Natural killer cell (primary cell): Measurements from ENCODE around the gene RPP38. TPM values are rescaled to one million over a fixed set of nuclear protein-coding genes. Genes with fewer than 3 reads are reported as not detected.

Source experiments
- ATAC-seq, 3 donors: fragments of 150-1000 bp in 2 of 3; fragments of 200-7000 bp in 1 of 3; cut with Tn5 transposase; 1 replicate in 1 of 3; 2 replicates in 2 of 3; pipeline ENCODE4 v1.10.0; 2021; ENCODE audit warnings: mild to moderate bottlenecking in 2 of 3, moderate library complexity in 2 of 3
- DNase-seq, 2 donors: peaks; one replicate each; pipeline versions ENCODE4 v3.0.0 to v3.0.0-alpha.2; 2013 to 2021; ENCODE audit warnings: mixed read lengths in 1 of 2
- H3K27ac ChIP-seq: one replicate; pipeline ENCODE4 v1.5.1; 2013; ENCODE audit warnings: mild to moderate bottlenecking, low read length
- H3K27me3 ChIP-seq: one replicate; pipeline ENCODE4 v1.6.1; 2013; ENCODE audit warnings: low read length; ENCODE audit not compliant: control insufficient read depth, insufficient read depth
- H3K36me3 ChIP-seq: one replicate; pipeline ENCODE4 v1.6.1; 2013; ENCODE audit warnings: low read length; ENCODE audit not compliant: control insufficient read depth, insufficient read depth
- H3K4me1 ChIP-seq: one replicate; pipeline ENCODE4 v1.6.1; 2013; ENCODE audit warnings: low read length; ENCODE audit not compliant: control insufficient read depth, insufficient read depth
- H3K4me3 ChIP-seq: one replicate; pipeline ENCODE4 v1.5.1; 2013; ENCODE audit warnings: low read length
- H3K9me3 ChIP-seq: one replicate; pipeline ENCODE4 v1.6.1; 2013; ENCODE audit warnings: low read length; ENCODE audit not compliant: control insufficient read depth, insufficient read depth
- H3K27ac Mint-ChIP-seq, 2 donors: one replicate each; pipeline ENCODE4 v1.8.0; 2022; ENCODE audit warnings: mild to moderate bottlenecking in 2 of 2, mixed read lengths in 2 of 2, moderate library complexity in 1 of 2
- H3K27me3 Mint-ChIP-seq, 2 donors: one replicate each; pipeline ENCODE4 v1.8.0; 2022; ENCODE audit warnings: low read depth in 2 of 2, mixed read lengths in 2 of 2
- H3K36me3 Mint-ChIP-seq: one replicate; pipeline ENCODE4 v1.8.0; 2022; ENCODE audit warnings: mixed read lengths
- H3K4me1 Mint-ChIP-seq, 2 donors: one replicate each; pipeline ENCODE4 v1.8.0; 2022; ENCODE audit warnings: mixed read lengths in 2 of 2
- H3K4me3 Mint-ChIP-seq: one replicate; pipeline ENCODE4 v1.8.0; 2022; ENCODE audit warnings: mild to moderate bottlenecking, moderate library complexity, mixed read lengths
- H3K9me3 Mint-ChIP-seq, 2 donors: one replicate each; pipeline ENCODE4 v1.8.0; 2022; ENCODE audit warnings: mixed read lengths in 2 of 2
- CTCF ChIP-seq: fragments of 200-600 bp; IDR thresholded peaks from one replicate; pipeline ENCODE4 v1.8.0; 2022; ENCODE audit warnings: antibody characterized with exemption
- WGBS: methylation state at CpG from one replicate; pipeline ENCODE4 v1.1.7; 2013; ENCODE audit warnings: missing lambda C conversion rate; ENCODE audit not compliant: insufficient coverage; 5-methylcytosine and 5-hydroxymethylcytosine counted together
- intact Hi-C: fragments of 100-400 bp; cut with micrococcal nuclease; formaldehyde crosslinking; loops from one replicate; pipeline ENCODE4 v1.14.2; 2022
- total RNA-seq, 4 donors: library from RNA; stranded (reverse); fragments of 120-200 nt in 1 of 4; gene quantifications; one replicate each; pipeline versions ENCODE4 v1.2.3 to v1.2.4, GENCODE V29; 2013 to 2022

The RPP38 gene
- total RNA-seq, 3 donors from 2014 or later (not counting 1 experiment from before 2014, with no cell fraction given): 7.5 to 12.7 (median 8.4) TPM

GRCh38 chr10:15067154-15067553 is 30.0 kb upstream of the RPP38 start:
- Mint-ChIP-seq H3K4me3 (no peak overlapping the region), H3K27me3 (peaks cover 10 to 21% of the 10 kb centered on the region in 2 donors), H3K36me3 (peaks cover 6% of the 10 kb centered on the region), H3K27ac (no peak overlapping the region), H3K4me1 (no peaks in the 10 kb centered on the region), H3K9me3 (no peaks in the 10 kb centered on the region)
- no peak for DNase-seq
- H3K27ac ChIP-seq: no peak overlapping the region
- no peaks in the 10 kb centered on the region for H3K36me3 ChIP-seq
- no peak overlapping the region for H3K4me3 ChIP-seq
- intact Hi-C loops: no loop called here
- H3K27me3 ChIP-seq: no peaks in the 10 kb centered on the region
- no peak for TF ChIP-seq CTCF
- no peak for ATAC-seq
- WGBS: 94% methylated on average over 4 of the region's 5 CpGs
- H3K4me1 ChIP-seq: no peaks in the 10 kb centered on the region
- H3K9me3 ChIP-seq: no peaks in the 10 kb centered on the region

GRCh38 chr10:15068802-15069201 is 28.4 kb upstream of the RPP38 start:
- H3K36me3 Mint-ChIP-seq: peaks cover 6% of the 10 kb centered on the region
- Histone ChIP-seq H3K27ac (no peak overlapping the region), H3K4me1 (no peaks in the 10 kb centered on the region), H3K36me3 (no peaks in the 10 kb centered on the region), H3K4me3 (no peak overlapping the region), H3K27me3 (no peaks in the 10 kb centered on the region), H3K9me3 (no peaks in the 10 kb centered on the region)
- H3K9me3 Mint-ChIP-seq: no peaks in the 10 kb centered on the region
- H3K27me3 Mint-ChIP-seq: peaks cover 10 to 21% of the 10 kb centered on the region in 2 donors
- TF ChIP-seq CTCF: no peak
- H3K4me3 Mint-ChIP-seq: no peak overlapping the region
- DNase-seq (no peak), ATAC-seq (no peak)
- no peak overlapping the region for H3K27ac Mint-ChIP-seq
- 95% methylated on average over 3 of the region's 3 CpGs for WGBS
- H3K4me1 Mint-ChIP-seq: no peaks in the 10 kb centered on the region
- intact Hi-C loops: no loop called here

- ATAC-seq: peak in 1 of 3 donors; percentile 10
- no peaks in the 10 kb centered on the region for H3K4me1 Mint-ChIP-seq
- H3K4me1 ChIP-seq: no peaks in the 10 kb centered on the region
- H3K4me3 Mint-ChIP-seq: no peak overlapping the region
- 84% methylated on average over 4 of the region's 4 CpGs for WGBS
- DNase-seq: no peak
- TF ChIP-seq CTCF: no peak
- no peaks in the 10 kb centered on the region for H3K9me3 ChIP-seq
- no peak overlapping the region for H3K27ac Mint-ChIP-seq
- no peak overlapping the region for H3K27ac ChIP-seq
- H3K27me3 ChIP-seq: no peaks in the 10 kb centered on the region
- peaks cover 9 to 18% of the 10 kb centered on the region in 2 donors for H3K27me3 Mint-ChIP-seq
- intact Hi-C loops: no loop called here
- H3K36me3 Mint-ChIP-seq: peaks cover 6% of the 10 kb centered on the region
- H3K36me3 ChIP-seq: no peaks in the 10 kb centered on the region
- no peak overlapping the region for H3K4me3 ChIP-seq
- H3K9me3 Mint-ChIP-seq: no peaks in the 10 kb centered on the region
These were observed 27.9 kb upstream of the RPP38 start for GRCh38 chr10:15069230-15069629.

GRCh38 chr10:15072358-15072757 is 24.8 kb upstream of the RPP38 start:
- Histone ChIP-seq H3K4me3 (no peak overlapping the region), H3K9me3 (no peaks in the 10 kb centered on the region), H3K4me1 (no peaks in the 10 kb centered on the region), H3K27ac (no peak overlapping the region), H3K36me3 (no peaks in the 10 kb centered on the region), H3K27me3 (no peaks in the 10 kb centered on the region)
- intact Hi-C loops: no loop called here
- ATAC-seq (no peak), DNase-seq (no peak)
- H3K4me1 Mint-ChIP-seq: no peaks in the 10 kb centered on the region
- no peak overlapping the region for H3K4me3 Mint-ChIP-seq
- TF ChIP-seq CTCF: no peak
- 99% methylated on average over 5 of the region's 5 CpGs for WGBS
- peaks cover 4 to 7% of the 10 kb centered on the region in 2 donors for H3K27me3 Mint-ChIP-seq
- no peaks in the 10 kb centered on the region for H3K9me3 Mint-ChIP-seq
- no peaks in the 10 kb centered on the region for H3K36me3 Mint-ChIP-seq
- no peak overlapping the region for H3K27ac Mint-ChIP-seq
